HL-60 (cell line): Measurements from ENCODE around the gene NME7.

Experiments used
- DNase-seq, 2 experiments: peaks; one replicate each; pipeline ENCODE4 v3.0.0-alpha.2; 2010 to 2020; ENCODE audit warnings: low read depth in 1 of 2, low spot score in 1 of 2
- H3K27ac ChIP-seq: fragments of 250-450 bp; sonication (Bioruptor Pico); replicated peaks from 2 replicates; pipeline ENCODE4 v1.5.1; 2020; ENCODE audit warnings: mild to moderate bottlenecking, moderate library complexity
- H3K27me3 ChIP-seq: fragments of 250-450 bp; sonication (Bioruptor Pico); 2 replicates; pipeline ENCODE4 v1.5.1; 2021; ENCODE audit warnings: mild to moderate bottlenecking, moderate library complexity; ENCODE audit not compliant: insufficient read depth, poor library complexity, severe bottlenecking
- H3K4me3 ChIP-seq: replicated peaks from 2 replicates; pipeline ENCODE4 v1.5.1; 2011; ENCODE audit warnings: mild to moderate bottlenecking, control low read depth, low read length; ENCODE audit not compliant: insufficient read depth
- GABPA ChIP-seq: IDR thresholded peaks from 2 replicates; pipeline ENCODE4 v1.6.1; 2012; ENCODE audit warnings: low read depth
- POLR2AphosphoS5 ChIP-seq: IDR thresholded peaks from 2 replicates; pipeline ENCODE4 v1.6.1; 2012; ENCODE audit warnings: low read depth
- SPI1 ChIP-seq: IDR thresholded peaks from 2 replicates; pipeline ENCODE4 v1.6.1; 2012; ENCODE audit warnings: low read depth, mild to moderate bottlenecking, borderline replicate concordance
- TF ChIP-seq, protein P1 (sequence below): IDR thresholded peaks from 2 replicates; pipeline ENCODE4 v1.6.1; 2012; ENCODE audit warnings: low read depth; ENCODE audit not compliant: insufficient replicate concordance
- TF ChIP-seq, protein P2 (sequence below): IDR thresholded peaks from one replicate; pipeline ENCODE4 v1.5.1; 2011; ENCODE audit warnings: low read length, control low read depth, inconsistent platforms; ENCODE audit not compliant: insufficient read depth

Gene NME7

DNA sequence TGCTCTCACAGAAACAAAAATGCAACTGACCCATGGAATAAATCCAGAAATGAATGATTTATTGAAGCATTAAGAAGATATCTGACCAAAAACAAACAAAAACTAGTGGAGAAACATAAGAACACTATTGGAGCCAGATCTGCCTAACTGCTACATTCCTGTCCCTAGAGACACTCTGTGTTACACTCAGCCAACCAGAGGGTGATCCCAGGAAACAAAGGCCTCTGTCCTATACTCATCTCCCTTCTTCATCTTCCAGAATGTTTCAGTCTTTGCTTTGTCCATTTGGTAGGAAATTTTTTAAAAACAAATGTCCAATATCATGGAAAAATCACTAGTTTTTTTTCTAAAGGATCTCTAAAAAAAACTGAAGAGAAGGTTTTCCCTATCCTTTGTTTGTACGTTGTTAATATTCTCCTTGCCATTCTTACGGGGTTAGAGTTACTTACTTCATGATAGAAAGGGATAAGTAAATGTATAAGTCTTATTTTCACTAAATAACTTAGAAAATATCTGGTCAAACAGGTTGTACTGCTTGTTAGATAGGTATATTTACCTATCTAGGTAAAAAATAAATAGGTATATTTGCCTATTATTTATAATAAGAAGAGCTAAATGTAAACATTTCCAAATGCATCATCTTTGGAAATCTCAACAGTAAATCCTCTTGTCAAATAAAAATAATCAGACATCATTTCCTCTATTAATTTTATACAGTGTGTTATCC lies 59.1 kb downstream of the NME7 start:
- H3K27me3 ChIP-seq = no peaks in the 10 kb centered on the region
- no peak overlapping the region for H3K4me3 ChIP-seq
- TF ChIP-seq, protein P1, sequence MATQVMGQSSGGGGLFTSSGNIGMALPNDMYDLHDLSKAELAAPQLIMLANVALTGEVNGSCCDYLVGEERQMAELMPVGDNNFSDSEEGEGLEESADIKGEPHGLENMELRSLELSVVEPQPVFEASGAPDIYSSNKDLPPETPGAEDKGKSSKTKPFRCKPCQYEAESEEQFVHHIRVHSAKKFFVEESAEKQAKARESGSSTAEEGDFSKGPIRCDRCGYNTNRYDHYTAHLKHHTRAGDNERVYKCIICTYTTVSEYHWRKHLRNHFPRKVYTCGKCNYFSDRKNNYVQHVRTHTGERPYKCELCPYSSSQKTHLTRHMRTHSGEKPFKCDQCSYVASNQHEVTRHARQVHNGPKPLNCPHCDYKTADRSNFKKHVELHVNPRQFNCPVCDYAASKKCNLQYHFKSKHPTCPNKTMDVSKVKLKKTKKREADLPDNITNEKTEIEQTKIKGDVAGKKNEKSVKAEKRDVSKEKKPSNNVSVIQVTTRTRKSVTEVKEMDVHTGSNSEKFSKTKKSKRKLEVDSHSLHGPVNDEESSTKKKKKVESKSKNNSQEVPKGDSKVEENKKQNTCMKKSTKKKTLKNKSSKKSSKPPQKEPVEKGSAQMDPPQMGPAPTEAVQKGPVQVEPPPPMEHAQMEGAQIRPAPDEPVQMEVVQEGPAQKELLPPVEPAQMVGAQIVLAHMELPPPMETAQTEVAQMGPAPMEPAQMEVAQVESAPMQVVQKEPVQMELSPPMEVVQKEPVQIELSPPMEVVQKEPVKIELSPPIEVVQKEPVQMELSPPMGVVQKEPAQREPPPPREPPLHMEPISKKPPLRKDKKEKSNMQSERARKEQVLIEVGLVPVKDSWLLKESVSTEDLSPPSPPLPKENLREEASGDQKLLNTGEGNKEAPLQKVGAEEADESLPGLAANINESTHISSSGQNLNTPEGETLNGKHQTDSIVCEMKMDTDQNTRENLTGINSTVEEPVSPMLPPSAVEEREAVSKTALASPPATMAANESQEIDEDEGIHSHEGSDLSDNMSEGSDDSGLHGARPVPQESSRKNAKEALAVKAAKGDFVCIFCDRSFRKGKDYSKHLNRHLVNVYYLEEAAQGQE = no peak
- TF ChIP-seq SPI1 (no peak), POLR2AphosphoS5 (no peak), GABPA (no peak)
- TF ChIP-seq, protein P2, sequence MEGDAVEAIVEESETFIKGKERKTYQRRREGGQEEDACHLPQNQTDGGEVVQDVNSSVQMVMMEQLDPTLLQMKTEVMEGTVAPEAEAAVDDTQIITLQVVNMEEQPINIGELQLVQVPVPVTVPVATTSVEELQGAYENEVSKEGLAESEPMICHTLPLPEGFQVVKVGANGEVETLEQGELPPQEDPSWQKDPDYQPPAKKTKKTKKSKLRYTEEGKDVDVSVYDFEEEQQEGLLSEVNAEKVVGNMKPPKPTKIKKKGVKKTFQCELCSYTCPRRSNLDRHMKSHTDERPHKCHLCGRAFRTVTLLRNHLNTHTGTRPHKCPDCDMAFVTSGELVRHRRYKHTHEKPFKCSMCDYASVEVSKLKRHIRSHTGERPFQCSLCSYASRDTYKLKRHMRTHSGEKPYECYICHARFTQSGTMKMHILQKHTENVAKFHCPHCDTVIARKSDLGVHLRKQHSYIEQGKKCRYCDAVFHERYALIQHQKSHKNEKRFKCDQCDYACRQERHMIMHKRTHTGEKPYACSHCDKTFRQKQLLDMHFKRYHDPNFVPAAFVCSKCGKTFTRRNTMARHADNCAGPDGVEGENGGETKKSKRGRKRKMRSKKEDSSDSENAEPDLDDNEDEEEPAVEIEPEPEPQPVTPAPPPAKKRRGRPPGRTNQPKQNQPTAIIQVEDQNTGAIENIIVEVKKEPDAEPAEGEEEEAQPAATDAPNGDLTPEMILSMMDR = no peak
- no peak for DNase-seq
- no peak overlapping the region for H3K27ac ChIP-seq

DNA sequence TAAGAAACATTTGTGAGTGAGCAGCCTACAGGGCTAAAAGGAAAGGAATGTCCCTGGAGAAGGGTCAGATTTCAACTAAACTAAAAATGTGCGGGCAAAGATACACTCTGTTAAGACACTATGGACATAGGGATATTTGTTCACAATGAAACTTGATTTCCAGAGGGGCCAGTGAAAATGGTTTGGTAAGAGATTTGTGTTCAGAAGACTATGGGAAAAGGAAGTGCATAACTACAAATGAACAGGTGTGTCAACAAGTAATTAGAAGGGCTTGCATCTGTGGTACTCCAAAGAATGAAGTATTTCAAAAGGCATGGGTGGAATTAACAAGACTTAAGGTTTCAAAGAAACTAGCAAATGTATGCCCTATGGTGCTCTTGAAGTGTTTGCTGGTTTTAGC lies 60.4 kb downstream of the NME7 start:
- Histone ChIP-seq H3K27me3 (no peaks in the 10 kb centered on the region), H3K4me3 (no peak overlapping the region), H3K27ac (no peak overlapping the region)
- TF ChIP-seq POLR2AphosphoS5 (no peak), GABPA (no peak)
- TF ChIP-seq, protein P1 = no peak
- DNase-seq = no peak

DNA sequence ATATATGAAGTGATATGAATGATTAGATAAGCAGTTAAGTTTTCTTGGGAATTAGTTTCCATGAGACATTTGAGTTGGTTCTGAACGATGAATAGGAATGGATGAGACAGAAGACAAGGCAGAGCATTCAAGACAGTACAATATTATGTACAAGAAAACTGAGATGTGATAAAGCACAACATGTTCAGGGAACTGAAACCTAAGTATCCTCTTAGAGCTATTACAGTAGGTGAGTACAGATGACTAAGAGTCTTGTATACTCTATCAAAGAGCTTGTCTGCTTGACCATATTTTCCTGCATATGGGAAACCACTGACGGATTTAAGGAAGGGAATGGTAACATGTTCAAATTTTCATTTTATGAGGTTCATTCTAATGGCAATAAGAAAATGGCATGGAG lies 61.6 kb downstream of the NME7 start:
- no peak for DNase-seq
- Histone ChIP-seq H3K27me3 (no peaks in the 10 kb centered on the region), H3K27ac (no peak overlapping the region), H3K4me3 (no peak overlapping the region)
- TF ChIP-seq GABPA = no peak
- TF ChIP-seq SPI1 = no peak
- no peak for TF ChIP-seq POLR2AphosphoS5
- TF ChIP-seq, protein P1 = no peak
- TF ChIP-seq, protein P2 = no peak
